Measurements from ENCODE around the gene ZMIZ1.

The ZMIZ1 gene

GRCh38 chr10:79219322-79219957 lies 150.7 kb downstream of the ZMIZ1 start:
- no peak for DNase-seq

GRCh38 chr10:79220307-79220706 lies 151.5 kb downstream of the ZMIZ1 start:
- DNase-seq: no peak

GRCh38 chr10:79221110-79222051 lies 152.6 kb downstream of the ZMIZ1 start:
- no peak for DNase-seq

GRCh38 chr10:79222186-79222585 lies 153.4 kb downstream of the ZMIZ1 start:
- DNase-seq: no peak

GRCh38 chr10:79223091-79224048 lies 154.6 kb downstream of the ZMIZ1 start:
- no peak for DNase-seq

GRCh38 chr10:79224263-79224949 lies 155.6 kb downstream of the ZMIZ1 start:
- DNase-seq: no peak

GRCh38 chr10:79224992-79225391 lies 156.2 kb downstream of the ZMIZ1 start:
- no peak for DNase-seq

- DNase-seq: no peak
Measured at GRCh38 chr10:79226391-79227245, 157.9 kb downstream of the ZMIZ1 start.

GRCh38 chr10:79229071-79229541 lies 160.3 kb downstream of the ZMIZ1 start:
- DNase-seq: no peak

GRCh38 chr10:79229830-79230327 lies 161.1 kb downstream of the ZMIZ1 start:
- no peak for DNase-seq

- DNase-seq: no peak
Measured at GRCh38 chr10:79230328-79230830, 161.6 kb downstream of the ZMIZ1 start.

GRCh38 chr10:79230850-79231249 lies 162.1 kb downstream of the ZMIZ1 start:
- DNase-seq: no peak

GRCh38 chr10:79231908-79232307 lies 163.1 kb downstream of the ZMIZ1 start:
- no peak for DNase-seq

- no peak for DNase-seq
Measured at GRCh38 chr10:79232864-79233263, 164.1 kb downstream of the ZMIZ1 start.

GRCh38 chr10:79234391-79235315 lies 165.9 kb downstream of the ZMIZ1 start:
- DNase-seq: no peak

- DNase-seq: no peak
Measured at GRCh38 chr10:79235765-79236432, 167.1 kb downstream of the ZMIZ1 start.

- no peak for DNase-seq
Measured at GRCh38 chr10:79236433-79236765, 167.6 kb downstream of the ZMIZ1 start.

- DNase-seq: no peak
Measured at GRCh38 chr10:79237454-79238157, 168.8 kb downstream of the ZMIZ1 start.

GRCh38 chr10:79238158-79238520 lies 169.4 kb downstream of the ZMIZ1 start:
- no peak for DNase-seq
